Caco-2 (cell line): ENCODE data around the gene ZNF691. TPM values are rescaled to one million over a fixed set of nuclear protein-coding genes. Genes with fewer than 3 reads are reported as not detected.

Experiments
- BruUV-seq: library from RNA; stranded (reverse); fragments of 400-500 nt; replicated peaks from 2 replicates; lab custom pipeline; 2021; lab: Mats Ljungman, UMichigan
- CTCF ChIA-PET: fragments of 300-600 bp; sonication (Branson Sonifier 250); formaldehyde crosslinking; loops from one replicate; lab custom pipeline; 2022; ENCODE audit warnings: antibody characterized with exemption; lab: Charles Lee
- POLR2A ChIA-PET: fragments of 300-600 bp; sonication (Branson Sonifier 250); formaldehyde crosslinking; loops from one replicate; lab custom pipeline; 2022; ENCODE audit warnings: antibody characterized with exemption; lab: Charles Lee
- DNase-seq, 2 experiments: peaks; one replicate each; pipeline versions ENCODE4 v3.0.0 to v3.0.0-alpha.2; 2020 to 2022
- H3K27me3 ChIP-seq: replicated peaks from 2 replicates; pipeline ENCODE4 v1.6.0; 2011; ENCODE audit warnings: low read length; ENCODE audit not compliant: control insufficient read depth, insufficient read depth
- H3K36me3 ChIP-seq: 2 replicates; pipeline ENCODE4 v1.5.1; 2011; ENCODE audit warnings: low read length; ENCODE audit not compliant: control insufficient read depth, insufficient read depth
- H3K4me1 ChIP-seq: fragments of 250-450 bp; sonication (Bioruptor Pico); 2 replicates; pipeline ENCODE4 v1.5.1; 2020; ENCODE audit warnings: mild to moderate bottlenecking
- H3K4me3 ChIP-seq: 2 replicates; pipeline ENCODE4 v1.5.1; 2011; ENCODE audit warnings: low read depth, mild to moderate bottlenecking, control low read depth, low read length
- H3K9me3 ChIP-seq: fragments of 250-450 bp; sonication (Bioruptor Pico); 2 replicates; pipeline ENCODE4 v1.5.1; 2020; ENCODE audit warnings: mild to moderate bottlenecking, moderate library complexity
- H3K27ac Mint-ChIP-seq: one replicate; pipeline ENCODE4 v1.8.0; 2022; ENCODE audit warnings: mixed read lengths; ENCODE audit not compliant: unreplicated experiment
- H3K27me3 Mint-ChIP-seq: one replicate; pipeline ENCODE4 v1.8.0; 2022; ENCODE audit warnings: mixed read lengths; ENCODE audit not compliant: insufficient read depth, unreplicated experiment
- H3K36me3 Mint-ChIP-seq: one replicate; pipeline ENCODE4 v1.8.0; 2022; ENCODE audit warnings: mild to moderate bottlenecking, mixed read lengths; ENCODE audit not compliant: insufficient read depth, unreplicated experiment
- H3K4me1 Mint-ChIP-seq: one replicate; pipeline ENCODE4 v1.8.0; 2022; ENCODE audit warnings: low read depth, mixed read lengths; ENCODE audit not compliant: unreplicated experiment
- H3K4me3 Mint-ChIP-seq: one replicate; pipeline ENCODE4 v1.8.0; 2022; ENCODE audit warnings: mild to moderate bottlenecking, moderate library complexity, mixed read lengths; ENCODE audit not compliant: unreplicated experiment
- H3K9me3 Mint-ChIP-seq: one replicate; pipeline ENCODE4 v1.8.0; 2022; ENCODE audit warnings: mixed read lengths; ENCODE audit not compliant: unreplicated experiment
- intact Hi-C: fragments of 100-400 bp; cut with micrococcal nuclease; formaldehyde crosslinking; loops from one replicate; pipeline ENCODE4 v1.10.0; 2022; ENCODE audit not compliant: unreplicated experiment
- total RNA-seq: library from RNA; stranded (reverse); gene quantifications from 2 replicates; pipeline ENCODE4 v1.2.3, GENCODE V29; 2022
- TF ChIP-seq, protein P1 (sequence below), 2 experiments: fragments of 200-600 bp in 1 of 2; IDR thresholded peaks; 1 replicate in 1 of 2; 2 replicates in 1 of 2; pipeline versions ENCODE4 v1.5.1 to v1.8.0; 2011 to 2022; ENCODE audit warnings: antibody characterized with exemption in 1 of 2, control low read depth in 1 of 2, inconsistent platforms in 1 of 2, low read depth in 1 of 2, low read length in 1 of 2, mild to moderate bottlenecking in 1 of 2, moderate library complexity in 1 of 2; ENCODE audit not compliant: insufficient read depth in 1 of 2, severe bottlenecking in 1 of 2, unreplicated experiment in 1 of 2

Gene ZNF691
- total RNA-seq, 1 experiment from 2014 or later = 7.8 TPM

GRCh38 chr1:42831273-42831672 is 15.1 kb upstream of the ZNF691 start:
- DNase-seq = no peak
- Mint-ChIP-seq H3K4me1 (no peaks in the 10 kb centered on the region), H3K4me3 (no peak overlapping the region), H3K36me3 (no peaks in the 10 kb centered on the region), H3K9me3 (no peaks in the 10 kb centered on the region), H3K27ac (no peak overlapping the region), H3K27me3 (no peaks in the 10 kb centered on the region)
- no TSS peak for BruUV-seq
- TF ChIP-seq, protein P1, sequence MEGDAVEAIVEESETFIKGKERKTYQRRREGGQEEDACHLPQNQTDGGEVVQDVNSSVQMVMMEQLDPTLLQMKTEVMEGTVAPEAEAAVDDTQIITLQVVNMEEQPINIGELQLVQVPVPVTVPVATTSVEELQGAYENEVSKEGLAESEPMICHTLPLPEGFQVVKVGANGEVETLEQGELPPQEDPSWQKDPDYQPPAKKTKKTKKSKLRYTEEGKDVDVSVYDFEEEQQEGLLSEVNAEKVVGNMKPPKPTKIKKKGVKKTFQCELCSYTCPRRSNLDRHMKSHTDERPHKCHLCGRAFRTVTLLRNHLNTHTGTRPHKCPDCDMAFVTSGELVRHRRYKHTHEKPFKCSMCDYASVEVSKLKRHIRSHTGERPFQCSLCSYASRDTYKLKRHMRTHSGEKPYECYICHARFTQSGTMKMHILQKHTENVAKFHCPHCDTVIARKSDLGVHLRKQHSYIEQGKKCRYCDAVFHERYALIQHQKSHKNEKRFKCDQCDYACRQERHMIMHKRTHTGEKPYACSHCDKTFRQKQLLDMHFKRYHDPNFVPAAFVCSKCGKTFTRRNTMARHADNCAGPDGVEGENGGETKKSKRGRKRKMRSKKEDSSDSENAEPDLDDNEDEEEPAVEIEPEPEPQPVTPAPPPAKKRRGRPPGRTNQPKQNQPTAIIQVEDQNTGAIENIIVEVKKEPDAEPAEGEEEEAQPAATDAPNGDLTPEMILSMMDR (IDR thresholded peaks at IDR 0.05; ENCODE audit: insufficient read depth in 1 of 2, low read depth in 1 of 2, low read length in 1 of 2, severe bottlenecking in 1 of 2, unreplicated experiment in 1 of 2) = no peak
- Histone ChIP-seq H3K36me3 (no peaks in the 10 kb centered on the region), H3K27me3 (no peaks in the 10 kb centered on the region), H3K4me1 (no peaks in the 10 kb centered on the region), H3K4me3 (no peak overlapping the region), H3K9me3 (no peaks in the 10 kb centered on the region)
- intact Hi-C loops = no loop called here
- CTCF ChIA-PET = interaction anchor here (0.6 kb wide), 3 partner anchors 28 to 1104 kb away, joined by 3 to 6 read pairs (median 4); no protein-coding TSS in a partner anchor
- POLR2A ChIA-PET = no interaction called here

DNA sequence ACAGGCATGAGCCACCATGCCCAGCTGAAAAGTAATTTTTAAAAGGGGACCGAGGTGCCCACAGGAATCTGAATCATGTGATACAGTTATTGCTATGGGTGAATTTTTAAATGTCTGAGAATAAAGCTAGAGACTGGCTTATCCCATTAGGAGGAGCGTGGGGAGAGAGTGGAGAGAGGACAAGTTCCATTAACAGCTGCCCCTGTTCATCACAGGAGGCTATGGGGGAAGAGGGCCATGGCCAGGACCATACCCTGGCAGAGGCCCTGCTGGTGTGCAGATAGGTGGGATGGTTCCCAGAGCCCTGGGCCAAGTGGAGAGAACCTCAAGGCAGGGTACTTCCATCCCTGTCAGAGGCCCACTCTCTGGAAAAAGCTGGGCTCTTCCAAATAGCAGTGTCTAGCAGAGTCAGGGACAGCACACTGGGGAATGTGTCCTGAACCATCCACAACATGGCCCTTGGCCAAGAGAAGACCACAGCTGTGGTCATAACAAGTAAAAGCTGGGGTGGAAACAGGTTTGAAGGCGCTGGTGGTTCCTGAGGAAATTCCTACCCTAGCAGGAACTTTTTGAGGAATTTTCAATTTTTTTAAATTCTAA is 13.7 kb upstream of the ZNF691 start:
- no peak for DNase-seq
- no peaks in the 10 kb centered on the region for H3K9me3 ChIP-seq
- Mint-ChIP-seq H3K4me3 (no peak overlapping the region), H3K27ac (no peak overlapping the region), H3K4me1 (no peaks in the 10 kb centered on the region), H3K9me3 (no peaks in the 10 kb centered on the region), H3K27me3 (no peaks in the 10 kb centered on the region), H3K36me3 (no peaks in the 10 kb centered on the region)
- H3K4me1 ChIP-seq = no peaks in the 10 kb centered on the region
- intact Hi-C loops = no loop called here
- H3K4me3 ChIP-seq = no peak overlapping the region
- H3K36me3 ChIP-seq = no peaks in the 10 kb centered on the region
- POLR2A ChIA-PET = no interaction called here
- TF ChIP-seq, protein P1 (IDR thresholded peaks at IDR 0.05; ENCODE audit: insufficient read depth in 1 of 2, low read depth in 1 of 2, low read length in 1 of 2, severe bottlenecking in 1 of 2, unreplicated experiment in 1 of 2) = no peak
- no TSS peak for BruUV-seq
- no peaks in the 10 kb centered on the region for H3K27me3 ChIP-seq
- CTCF ChIA-PET = no interaction called here

GRCh38 chr1:42833981-42834380 is 12.4 kb upstream of the ZNF691 start:
- H3K4me3 ChIP-seq = no peak overlapping the region
- no peaks in the 10 kb centered on the region for H3K4me1 ChIP-seq
- no TSS peak for BruUV-seq
- intact Hi-C loops = no loop called here
- CTCF ChIA-PET = no interaction called here
- TF ChIP-seq, protein P1 (IDR thresholded peaks at IDR 0.05; ENCODE audit: insufficient read depth in 1 of 2, low read depth in 1 of 2, low read length in 1 of 2, severe bottlenecking in 1 of 2, unreplicated experiment in 1 of 2) = no peak
- Mint-ChIP-seq H3K9me3 (no peaks in the 10 kb centered on the region), H3K27me3 (no peaks in the 10 kb centered on the region), H3K27ac (no peak overlapping the region), H3K36me3 (no peaks in the 10 kb centered on the region), H3K4me3 (no peak overlapping the region), H3K4me1 (no peaks in the 10 kb centered on the region)
- POLR2A ChIA-PET = no interaction called here
- no peak for DNase-seq
- no peaks in the 10 kb centered on the region for H3K9me3 ChIP-seq
- H3K27me3 ChIP-seq = no peaks in the 10 kb centered on the region
- no peaks in the 10 kb centered on the region for H3K36me3 ChIP-seq
